Skin of body (tissue), 2 donors: ENCODE results near the gene PAPPA. TPM values are rescaled to one million over a fixed set of nuclear protein-coding genes. Genes with fewer than 3 reads are reported as not detected.

ENCODE experiments used
- DNase-seq: peaks from one replicate; lab custom pipeline; 2025; lab: John Stamatoyannopoulos, UW
- total RNA-seq: library from RNA; depleted of rRNA; stranded (reverse); fragments of >200 nt; gene quantifications from one replicate; pipeline ENCODE4 v1.2.3, GENCODE V29; 2014

Gene PAPPA
- total RNA-seq, 1 donor from 2014 or later = 4.4 TPM

DNA sequence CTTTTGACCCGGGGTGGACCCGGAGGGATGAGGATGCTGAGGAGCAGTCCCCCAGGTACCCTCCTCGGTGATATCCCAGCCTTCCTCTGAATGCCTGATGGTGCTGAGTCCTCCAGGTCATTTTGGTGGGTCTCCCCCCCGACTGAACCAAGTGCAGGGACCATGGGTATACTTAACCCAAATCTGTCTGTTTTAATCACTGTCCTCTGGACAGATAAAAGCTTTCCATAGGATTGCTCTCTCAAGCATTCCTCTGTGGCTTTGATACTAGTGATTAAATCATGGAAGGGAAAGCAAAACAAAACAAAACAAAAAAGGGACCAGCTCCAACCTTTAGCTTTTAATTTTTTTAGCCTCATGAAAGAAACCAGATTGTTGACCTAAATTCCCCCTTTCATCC, 26.0 kb downstream of the PAPPA start:
- DNase-seq = no peak

DNA sequence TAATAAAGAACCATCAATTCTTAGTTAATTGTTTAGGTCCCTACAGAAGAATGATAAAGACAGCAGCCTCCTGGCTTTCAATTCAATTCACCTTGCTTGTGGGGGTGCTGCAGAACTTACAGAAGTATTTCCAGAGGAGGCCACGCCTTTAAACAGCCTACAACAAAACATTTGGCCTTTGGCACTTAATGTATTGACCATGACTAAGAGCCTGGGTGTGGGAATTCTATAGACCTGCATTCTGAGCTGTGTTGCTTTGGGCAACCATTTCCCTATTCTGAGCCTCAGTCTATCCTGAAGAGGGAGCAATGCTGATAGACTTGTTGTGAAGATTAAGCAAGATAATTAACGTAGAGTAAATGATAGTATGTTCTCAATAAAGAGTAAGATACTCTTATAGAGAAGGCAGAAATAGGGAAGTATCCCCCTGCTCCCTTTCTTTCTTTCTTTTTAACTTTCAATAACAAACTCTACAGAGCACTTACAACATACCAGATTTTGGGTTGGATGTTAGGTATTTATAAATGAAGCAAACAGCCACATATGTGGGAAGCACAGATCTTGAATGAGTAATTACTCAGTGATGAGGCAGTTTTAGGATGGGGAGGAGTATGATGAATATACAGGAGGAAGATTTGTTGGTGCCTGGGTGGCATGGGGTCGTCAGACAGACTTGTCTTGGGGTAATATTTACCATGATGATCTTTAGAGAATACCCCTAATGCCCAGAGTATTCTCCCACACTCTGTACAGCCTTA, 28.4 kb downstream of the PAPPA start:
- DNase-seq = no peak

DNA sequence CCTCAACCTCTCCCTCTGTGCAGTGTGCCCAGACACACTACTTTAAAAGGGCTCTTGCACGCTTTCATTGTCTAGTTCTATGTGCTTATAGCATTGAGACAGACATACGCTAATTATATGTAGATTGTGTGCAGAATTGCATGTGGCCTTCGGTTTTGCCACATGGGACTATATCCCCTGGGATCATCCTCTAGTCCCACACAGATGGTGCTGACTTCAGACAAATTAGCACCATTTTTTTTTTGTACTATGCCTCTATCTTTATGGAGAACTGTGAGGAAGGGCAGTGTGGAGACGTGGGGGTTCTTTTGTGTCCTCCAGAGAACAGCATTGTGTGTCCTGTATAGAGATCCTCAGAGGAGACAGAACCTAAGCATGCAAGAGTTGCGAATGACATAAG, 29.3 kb downstream of the PAPPA start:
- DNase-seq = no peak

DNA sequence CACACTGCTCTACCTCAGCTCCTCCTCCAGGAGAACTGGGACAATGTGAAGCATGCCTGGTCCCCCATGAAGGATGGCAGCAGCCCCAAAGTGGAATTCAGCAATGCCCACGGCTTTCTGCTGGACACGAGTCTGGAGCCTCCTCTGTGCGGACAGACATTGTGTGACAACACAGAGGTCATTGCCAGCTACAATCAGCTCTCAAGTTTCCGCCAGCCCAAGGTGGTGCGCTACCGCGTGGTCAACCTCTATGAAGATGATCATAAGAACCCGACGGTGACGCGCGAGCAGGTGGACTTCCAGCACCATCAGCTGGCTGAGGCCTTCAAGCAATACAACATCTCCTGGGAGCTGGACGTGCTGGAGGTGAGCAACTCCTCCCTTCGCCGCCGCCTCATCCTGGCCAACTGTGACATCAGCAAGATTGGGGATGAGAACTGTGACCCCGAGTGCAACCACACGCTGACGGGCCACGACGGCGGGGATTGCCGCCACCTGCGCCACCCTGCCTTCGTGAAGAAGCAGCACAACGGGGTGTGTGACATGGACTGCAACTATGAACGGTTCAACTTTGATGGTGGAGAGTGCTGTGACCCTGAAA, 34.1 kb downstream of the PAPPA start:
- no peak for DNase-seq

GRCh38 chr9:116189683-116190082, 36.1 kb downstream of the PAPPA start:
- no peak for DNase-seq

GRCh38 chr9:116190637-116191396, 37.2 kb downstream of the PAPPA start:
- DNase-seq = no peak

DNA sequence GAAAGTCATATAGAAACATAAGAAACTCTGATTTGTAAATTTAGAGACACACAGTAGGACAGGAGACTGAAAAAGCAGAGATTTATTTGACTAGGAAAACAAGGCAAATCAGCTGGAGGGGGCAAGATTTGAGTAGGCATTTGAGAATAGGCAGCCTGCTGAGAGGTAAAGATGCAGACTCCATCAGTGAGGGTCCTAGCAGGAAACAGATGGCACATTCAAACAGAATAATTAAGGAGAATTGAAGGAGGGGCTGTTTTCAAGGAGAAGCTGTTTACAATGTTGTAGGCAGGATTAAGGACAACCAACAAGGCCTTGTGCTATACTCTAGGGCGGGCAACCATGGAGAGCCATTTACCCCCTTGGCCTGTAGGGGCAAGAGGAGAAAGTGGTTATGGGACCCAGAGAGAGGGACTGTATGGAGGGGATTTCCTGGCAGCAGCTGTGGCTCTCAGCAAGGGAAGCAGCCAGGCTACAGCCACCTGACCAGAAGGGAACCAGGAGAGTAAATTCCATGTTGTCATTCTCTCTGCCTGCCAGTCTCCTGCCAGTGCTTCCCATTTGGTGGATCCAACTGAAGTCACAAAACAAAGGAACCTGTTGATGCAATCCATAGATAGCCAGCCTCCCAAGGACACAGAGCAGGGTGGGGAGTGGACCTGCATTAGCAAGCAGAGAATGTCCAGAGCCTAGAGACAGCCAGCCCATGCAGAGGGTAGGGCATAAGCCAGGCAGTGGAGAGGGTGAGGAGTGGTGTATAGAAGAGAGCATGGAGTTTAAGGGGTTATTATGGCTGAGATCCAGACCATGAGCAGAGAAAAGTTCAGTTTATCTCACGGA, 38.2 kb downstream of the PAPPA start:
- no peak for DNase-seq

- DNase-seq = no peak
Observed at GRCh38 chr9:116193636-116194035, 40.0 kb downstream of the PAPPA start.

GRCh38 chr9:116196806-116197205, 43.2 kb downstream of the PAPPA start:
- no peak for DNase-seq

DNA sequence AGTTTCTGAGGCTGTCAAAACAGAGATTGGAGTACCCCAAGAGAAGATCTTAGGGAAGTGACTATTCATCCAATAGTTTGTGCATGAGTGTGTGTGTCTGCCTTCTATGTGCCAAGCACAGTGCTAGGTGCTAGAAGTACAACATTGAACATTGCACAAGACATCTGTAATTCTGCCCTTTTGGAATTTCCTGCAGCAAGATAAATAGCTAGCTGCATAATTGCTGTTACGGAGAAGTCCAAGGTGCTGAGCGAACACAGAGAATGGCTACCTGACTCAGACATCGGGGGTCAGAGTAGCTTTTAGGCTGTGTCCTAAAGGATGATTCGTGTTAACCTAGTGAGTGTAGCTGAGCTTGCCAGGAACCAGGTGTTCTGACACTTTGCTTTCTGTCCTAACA, 44.8 kb downstream of the PAPPA start:
- DNase-seq = no peak

- DNase-seq = no peak
Observed at GRCh38 chr9:116202219-116202912, 48.8 kb downstream of the PAPPA start.

GRCh38 chr9:116204252-116204882, 50.8 kb downstream of the PAPPA start:
- DNase-seq = no peak

DNA sequence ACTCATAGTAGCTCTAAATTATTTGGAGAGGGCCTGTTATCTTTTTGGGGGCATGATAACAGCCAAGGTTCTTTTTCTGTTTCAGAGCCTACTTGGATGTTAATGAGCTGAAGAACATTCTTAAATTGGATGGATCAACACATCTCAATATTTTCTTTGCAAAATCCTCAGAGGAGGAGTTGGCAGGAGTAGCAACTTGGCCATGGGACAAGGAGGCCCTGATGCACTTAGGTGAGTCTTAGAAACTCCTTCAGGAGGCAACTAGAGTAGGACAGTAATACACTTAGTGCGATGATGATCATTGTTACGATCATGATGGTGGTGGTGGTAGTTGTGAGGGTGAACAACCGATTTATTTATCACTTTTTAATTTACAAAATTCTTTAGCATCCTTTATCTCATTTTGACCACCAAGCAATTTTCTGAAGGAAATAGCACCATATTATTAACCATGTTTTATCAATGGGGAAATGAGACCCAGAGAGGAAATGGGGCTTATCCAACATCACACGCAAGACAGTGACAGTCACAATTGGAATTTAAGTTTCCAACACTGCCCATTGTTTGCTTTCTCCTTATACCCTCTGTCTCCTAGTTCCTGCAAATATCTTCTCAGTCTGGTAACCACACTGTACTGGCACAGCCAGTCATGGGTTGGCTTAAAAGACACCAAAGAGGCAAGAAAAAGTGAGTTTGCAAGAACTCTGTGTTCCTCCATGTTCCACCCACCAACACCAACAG, 54.0 kb downstream of the PAPPA start:
- DNase-seq = no peak

GRCh38 chr9:116208417-116209232, 55.0 kb downstream of the PAPPA start:
- DNase-seq = no peak

- DNase-seq = no peak
Observed at GRCh38 chr9:116209414-116210116, 56.0 kb downstream of the PAPPA start.

DNA sequence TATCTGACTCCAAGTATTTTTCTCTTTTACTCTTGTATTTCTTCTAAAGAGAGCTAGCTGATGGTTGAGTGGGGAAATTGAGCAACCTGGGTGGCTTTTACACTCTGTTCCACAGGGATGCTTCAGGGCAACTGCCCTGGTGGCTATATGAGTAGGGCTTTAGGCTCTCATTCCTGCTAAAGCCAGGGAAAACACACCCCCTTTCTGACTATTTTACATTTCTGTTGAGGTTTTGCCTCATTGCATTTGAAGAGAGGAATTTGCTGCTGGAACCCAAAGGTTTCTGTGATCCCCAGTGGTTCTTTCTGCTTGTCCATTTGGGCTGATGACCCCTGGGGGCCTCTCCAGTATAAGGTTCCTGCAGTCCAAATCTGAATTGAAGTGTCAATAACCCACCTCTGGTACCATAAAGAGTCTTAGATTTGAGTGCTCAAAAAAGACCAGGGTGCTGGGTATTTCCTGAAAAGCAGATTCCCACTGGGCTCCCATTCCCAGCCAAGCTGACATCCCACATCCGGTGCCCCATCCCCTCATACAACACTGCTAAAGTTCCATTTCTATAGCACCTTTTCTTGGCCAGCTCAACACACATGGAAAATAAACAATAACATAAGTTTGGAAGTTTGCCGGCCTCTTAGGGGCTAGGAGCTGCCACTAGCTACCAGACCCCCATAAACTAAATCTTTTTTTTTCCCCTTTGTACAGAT, 59.5 kb downstream of the PAPPA start:
- DNase-seq = no peak

GRCh38 chr9:116213693-116214047, 60.1 kb downstream of the PAPPA start:
- no peak for DNase-seq

DNA sequence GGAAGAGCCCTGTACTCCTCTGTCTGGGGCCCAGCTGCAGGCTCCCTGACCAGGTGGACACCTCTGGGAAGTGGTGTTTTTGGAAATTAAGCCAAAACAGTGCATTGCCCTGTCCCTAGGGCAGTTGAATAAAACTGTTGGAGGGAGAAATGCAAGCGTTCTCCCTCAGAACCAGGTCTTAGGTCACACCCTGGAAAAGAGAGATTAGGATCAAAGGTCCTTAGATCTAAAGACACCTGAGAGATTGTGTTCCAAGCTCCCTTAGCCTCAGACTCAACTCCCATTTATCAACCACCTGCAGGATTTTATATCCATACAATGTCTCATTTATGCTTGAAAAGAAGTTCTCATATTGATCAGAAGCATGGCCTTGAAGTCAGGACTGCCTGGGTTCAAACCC, 64.8 kb downstream of the PAPPA start:
- DNase-seq = no peak
